K562 (cell line): ENCODE measurements around the gene FAM89B. TPM values are rescaled to one million over a fixed set of nuclear protein-coding genes. Genes with fewer than 3 reads are reported as not detected.

Experiments used
- ATAC-seq: fragments of 200-7000 bp; cut with Tn5 transposase; 3 replicates; pipeline ENCODE4 v1.9.1; 2020; ENCODE audit warnings: moderate library complexity
- BruUV-seq: library from RNA; stranded (reverse); fragments of 400-500 nt; replicated peaks from 2 replicates; lab custom pipeline; 2021; lab: Mats Ljungman, UMichigan
- CTCF ChIA-PET: fragments of 300-600 bp; formaldehyde crosslinking; extraction: SDS; loops from one replicate; lab custom pipeline; 2021; ENCODE audit warnings: low intra/inter-chr PET ratio; lab: Yijun Ruan, JAX
- POLR2A ChIA-PET: fragments of 300-600, 350-650 bp; sonication (Branson Sonifier 250); formaldehyde crosslinking; extraction: SDS; loops from one replicate; lab custom pipeline; 2021; ENCODE audit warnings: antibody characterized with exemption, inconsistent platforms; lab: Yijun Ruan, JAX
- DNase-seq, 4 experiments: peaks; one replicate each; pipeline versions ENCODE4 v3.0.0 to v3.0.0-alpha.2; 2011 to 2018; ENCODE audit warnings: low spot score in 3 of 4, mixed read lengths in 3 of 4; ENCODE audit errors: extremely low read depth in 1 of 4
- FAIRE-seq: peaks from 2 replicates; lab custom pipeline; 2011; peaks lifted over from hg19 to GRCh38; lab: Jason Lieb, UNC
- H2AFZ ChIP-seq: 2 replicates; pipeline ENCODE4 v1.6.0; 2011; ENCODE audit warnings: low read depth, low read length, control low read depth, inconsistent platforms
- H3K27ac ChIP-seq: fragments of 200-600 bp; 3 replicates; pipeline ENCODE4 v1.8.0; 2011; ENCODE audit warnings: low read depth, mild to moderate bottlenecking, control low read depth, inconsistent platforms, low read length, moderate library complexity, mixed read lengths; ENCODE audit errors: extremely low read depth
- H3K27me3 ChIP-seq, 2 experiments: fragments of 300-600 bp in 1 of 2; 2 replicates in 1 of 2; 3 replicates in 1 of 2; pipeline versions ENCODE4 v1.6.0 to v1.8.0; 2011; ENCODE audit warnings: inconsistent platforms in 2 of 2, low read length in 2 of 2, mild to moderate bottlenecking in 1 of 2, mixed read lengths in 1 of 2, moderate library complexity in 1 of 2; ENCODE audit not compliant: control insufficient read depth in 2 of 2, insufficient read depth in 2 of 2
- H3K36me3 ChIP-seq: fragments of 300-600 bp; 3 replicates; pipeline ENCODE4 v1.8.0; 2011; ENCODE audit warnings: mild to moderate bottlenecking, low read length, inconsistent platforms; ENCODE audit not compliant: control insufficient read depth, insufficient read depth
- H3K4me1 ChIP-seq, 2 experiments: fragments of 200-600 bp in 1 of 2; replicated peaks in 1 of 2; 2 replicates in 1 of 2; 3 replicates in 1 of 2; pipeline versions ENCODE4 v1.5.1 to v1.8.0; 2011; ENCODE audit warnings: inconsistent platforms in 2 of 2, low read length in 2 of 2, mild to moderate bottlenecking in 1 of 2, mixed read lengths in 1 of 2, moderate library complexity in 1 of 2; ENCODE audit not compliant: control insufficient read depth in 2 of 2, insufficient read depth in 2 of 2
- H3K4me2 ChIP-seq: 2 replicates; pipeline ENCODE4 v1.6.1; 2011; ENCODE audit warnings: low read length, control low read depth, inconsistent platforms, mixed read lengths; ENCODE audit not compliant: insufficient read depth
- H3K4me3 ChIP-seq: fragments of 200-600 bp; sonication (generic), shearing (Covaris generic); 2 replicates; pipeline ENCODE4 v1.5.1; 2016; ENCODE audit warnings: control low read depth, inconsistent platforms
- H3K79me2 ChIP-seq: fragments of 200-600 bp; 3 replicates; pipeline ENCODE4 v1.8.0; 2011; ENCODE audit warnings: low read length, inconsistent platforms; ENCODE audit not compliant: control insufficient read depth, insufficient read depth
- H3K9ac ChIP-seq, 2 experiments: 2 replicates each; pipeline versions ENCODE4 v1.6.0 to v1.6.1; 2011; ENCODE audit warnings: low read depth in 2 of 2, low read length in 2 of 2, control low read depth in 1 of 2, inconsistent platforms in 1 of 2, mild to moderate bottlenecking in 1 of 2, mixed read lengths in 1 of 2; ENCODE audit not compliant: insufficient read depth in 1 of 2
- H3K9me1 ChIP-seq: one replicate; pipeline ENCODE4 v1.6.0; 2011; ENCODE audit warnings: inconsistent platforms, mild to moderate bottlenecking, low read length, moderate library complexity; ENCODE audit not compliant: control insufficient read depth, insufficient read depth
- H3K9me3 ChIP-seq: replicated peaks from 2 replicates; pipeline ENCODE4 v1.5.1; 2011; ENCODE audit warnings: low read depth, low read length, inconsistent platforms; ENCODE audit not compliant: control insufficient read depth, insufficient read depth
- H4K20me1 ChIP-seq: replicated peaks from 2 replicates; pipeline ENCODE4 v1.6.1; 2011; ENCODE audit warnings: low read length, inconsistent platforms, mixed read lengths; ENCODE audit not compliant: control insufficient read depth, insufficient read depth
- CHAMP1 ChIP-seq: fragments of 450-650 bp; IDR thresholded peaks from 2 replicates; pipeline ENCODE4 v1.6.1; 2016; ENCODE audit warnings: mild to moderate bottlenecking
- MED1 ChIP-seq: sonication (generic); formaldehyde crosslinking; IDR thresholded peaks from 2 replicates; pipeline ENCODE4 v1.8.1; 2023; ENCODE audit warnings: missing genetic modification reagents, borderline replicate concordance
- WGBS: fragments of 100-300 bp; shearing (Covaris generic); methylation state at CpG from one replicate; pipeline ENCODE4 v1.1.6; 2016; ENCODE audit warnings: low coverage, mixed read lengths; ENCODE audit not compliant: insufficient coverage; ENCODE audit errors: missing lambda C conversion rate; 5-methylcytosine and 5-hydroxymethylcytosine counted together
- in situ Hi-C: fragments of 300-500 bp; cut with MboI; formaldehyde crosslinking; loops from 4 replicates; pipeline ENCODE4 v1.15.0; 2018; ENCODE audit warnings: inconsistent platforms, mixed read lengths
- intact Hi-C: fragments of 100-400 bp; cut with micrococcal nuclease; formaldehyde crosslinking; loops from 2 replicates; pipeline ENCODE4 v1.14.2; 2022
- polyA plus RNA-seq, 8 experiments: library from polyadenylated mRNA; depleted of rRNA in 4 of 8; stranded (reverse) in 5 of 8; unstranded in 3 of 8; fragments of >200 nt; fragmentation: Nextera tagmentation in 2 of 8; fragmentation: Illumina TruSeq in 1 of 8; extraction: Ambion mirVana in 2 of 8; extraction: Trizol in 1 of 8; gene quantifications; 2 replicates each; pipeline versions ENCODE4 v1.2.1 to v1.2.3, GENCODE V29; 2011 to 2014; ENCODE audit warnings: inconsistent platforms in 1 of 8, missing spikeins in 1 of 8
- total RNA-seq, 7 experiments: library from RNA; depleted of rRNA in 6 of 7; stranded (reverse); fragments of >200 nt in 6 of 7; fragmentation: Illumina TruSeq in 2 of 7; extraction: Trizol in 2 of 7; gene quantifications; 2 replicates each; pipeline versions ENCODE4 v1.2.1 to v1.2.3, GENCODE V29; 2011 to 2021; ENCODE audit warnings: low replicate concordance in 1 of 7

FAM89B gene
- total and polyA plus RNA-seq, 9 of the 15 experiments (the other 6 are each of a cell fraction or from before 2014, with no cell fraction given), result 0.32 to 27.6 (median 11.9) TPM

- peaks cover 45% of the 10 kb centered on the region; the same call in 2 of the 3 replicates for H3K36me3 ChIP-seq
- peak in 1 of 4 experiments; percentile 24 for DNase-seq
- TF ChIP-seq MED1, result 0 out of 2 replicates have a peak, but pooled peaks have one; percentile 44
- no peak for TF ChIP-seq CHAMP1
- TF ChIP-seq, all 486 proteins: peak for 1
- no peak for ATAC-seq
- ChIA-PET POLR2A (interaction anchor here (0.6 to 3.4 kb wide), 12 partner anchors 9 to 556 kb away, joined by 3 to 17 read pairs (median 4); partner anchors contain the start of genes MALAT1, PCNX3 and ZNRD2), CTCF (no interaction called here)
- no peak overlapping the region for H3K27ac ChIP-seq
- in situ Hi-C loops (no loop called here), intact Hi-C loops (no loop called here)
- no peaks in the 10 kb centered on the region for H3K79me2 ChIP-seq
- WGBS, result 91% methylated on average over 3 of the region's 3 CpGs
- H3K27me3 ChIP-seq, result no peaks in the 10 kb centered on the region
- FAIRE-seq, result no peak
- no peaks in the 10 kb centered on the region for H3K9me1 ChIP-seq
- no peak overlapping the region for H3K4me3 ChIP-seq
- H2AFZ ChIP-seq, result no peak overlapping the region
- no peaks in the 10 kb centered on the region for H3K9me3 ChIP-seq
- no peaks in the 10 kb centered on the region for H4K20me1 ChIP-seq
- no TSS peak for BruUV-seq
- no peak overlapping the region for H3K4me2 ChIP-seq
- H3K4me1 ChIP-seq, result peaks cover 6 to 51% of the 10 kb centered on the region in 2 experiments; a peak in 4 of 5 replicates
- H3K9ac ChIP-seq, result peak overlapping the region in 1 of 2 experiments; percentile 82; a peak in 2 of 4 replicates
Measured at GRCh38 chr11:65595131-65595530, 22.8 kb downstream of the FAM89B start.
